GM20431 (cell line): ENCODE results near the gene CS.

Source experiments
- in situ Hi-C: fragments of 300-500 bp; cut with MseI, MboI; formaldehyde crosslinking; loops from one replicate; pipeline ENCODE4 v1.15.0; 2020; ENCODE audit warnings: low sequenced_read_pairs; ENCODE audit not compliant: unreplicated experiment

Gene CS

GRCh38 chr12:56224102-56224701, 75.9 kb downstream of the CS start, which contains the start of gene NABP2:
Gene NABP2, plus strand, starts transcription at chr12:56224342. Its CDS starts 515 bp downstream, at chr12:56224857.
- in situ Hi-C loops, result no loop called here

- in situ Hi-C loops, result no loop called here
Observed at GRCh38 chr12:56223571-56224101, 76.5 kb downstream of the CS start.

GRCh38 chr12:56222531-56222895, 77.6 kb downstream of the CS start:
- in situ Hi-C loops, result no loop called here

- in situ Hi-C loops, result no loop called here
Observed at GRCh38 chr12:56221757-56222530, 78.2 kb downstream of the CS start, which contains the start of gene RNF41. Gene RNF41, minus strand, starts transcription at chr12:56221922. Its CDS starts 7,875 bp downstream, at chr12:56214047.
